ENCODE results near the gene RAB3GAP2.
"Not testable (repeated sequence)": the region's sequence is repeated elsewhere in the genome, so short reads cannot be mapped to it uniquely, and the experiment has no call there.

Gene RAB3GAP2

GRCh38 chr1:220207411-220207810 is 64.8 kb downstream of the RAB3GAP2 start:
- DNase-seq (ENCODE audit: low read depth in 4 of 4, low spot score in 1 of 4) = no peak

GRCh38 chr1:220204758-220205157 is 67.5 kb downstream of the RAB3GAP2 start:
- not testable (repeated sequence) for DNase-seq (ENCODE audit: low read depth in 4 of 4, low spot score in 1 of 4)

DNA sequence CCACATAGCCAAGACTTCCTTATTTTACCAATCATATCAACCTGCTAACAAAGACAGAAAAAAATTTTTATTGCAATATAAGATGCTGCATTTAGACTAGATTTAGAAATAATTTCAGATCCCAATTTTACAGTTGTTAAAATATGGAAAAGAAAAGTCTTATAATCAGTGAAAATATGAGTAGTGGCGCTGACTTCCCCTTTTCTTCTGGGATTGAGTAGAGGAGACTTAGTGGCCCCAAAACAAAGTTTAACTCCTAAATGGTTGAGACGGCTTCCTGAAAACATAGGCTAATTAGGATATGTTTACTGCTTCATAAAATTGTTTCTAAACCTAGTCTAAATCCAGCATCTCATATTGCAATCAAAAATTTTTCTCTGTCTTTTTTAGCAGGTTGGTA is 68.4 kb downstream of the RAB3GAP2 start:
- DNase-seq (ENCODE audit: low read depth in 4 of 4, low spot score in 1 of 4) = no peak

GRCh38 chr1:220198186-220199005 is 73.9 kb downstream of the RAB3GAP2 start:
- no peak for DNase-seq (ENCODE audit: low read depth in 4 of 4, low spot score in 1 of 4)

GRCh38 chr1:220195701-220196100 is 76.6 kb downstream of the RAB3GAP2 start:
- DNase-seq (ENCODE audit: low read depth in 4 of 4, low spot score in 1 of 4) = no peak

- no peak for DNase-seq (ENCODE audit: low read depth in 4 of 4, low spot score in 1 of 4)
Measured at GRCh38 chr1:220189750-220190347, 82.4 kb downstream of the RAB3GAP2 start.

GRCh38 chr1:220188538-220188937 is 83.7 kb downstream of the RAB3GAP2 start:
- DNase-seq (ENCODE audit: low read depth in 4 of 4, low spot score in 1 of 4) = no peak

DNA sequence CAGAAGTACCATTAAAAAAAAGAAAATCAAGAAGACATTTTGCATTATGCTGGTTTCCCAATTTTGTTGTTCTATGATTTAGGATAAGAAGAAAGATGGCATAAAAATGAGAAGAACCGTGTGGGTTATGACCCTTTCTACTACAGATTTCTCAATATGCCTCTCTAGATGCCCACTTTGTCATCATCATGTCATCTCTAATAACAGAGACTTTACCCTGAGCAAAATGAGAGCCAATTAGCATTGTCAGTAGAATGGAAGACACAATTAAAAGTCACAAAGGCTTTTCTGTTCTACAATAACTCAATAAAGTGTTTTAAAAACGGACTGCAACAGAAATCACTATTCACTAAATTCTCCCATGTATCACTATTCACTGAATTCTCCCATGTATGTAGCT is 85.5 kb downstream of the RAB3GAP2 start:
- no peak for DNase-seq (ENCODE audit: low read depth in 4 of 4, low spot score in 1 of 4)

GRCh38 chr1:220184506-220184905 is 87.7 kb downstream of the RAB3GAP2 start:
- no peak for DNase-seq (ENCODE audit: low read depth in 4 of 4, low spot score in 1 of 4)

GRCh38 chr1:220182656-220183055 is 89.6 kb downstream of the RAB3GAP2 start:
- DNase-seq (ENCODE audit: low read depth in 4 of 4, low spot score in 1 of 4) = no peak

- no peak for DNase-seq (ENCODE audit: low read depth in 4 of 4, low spot score in 1 of 4)
Measured at GRCh38 chr1:220182111-220182510, 90.1 kb downstream of the RAB3GAP2 start.

DNA sequence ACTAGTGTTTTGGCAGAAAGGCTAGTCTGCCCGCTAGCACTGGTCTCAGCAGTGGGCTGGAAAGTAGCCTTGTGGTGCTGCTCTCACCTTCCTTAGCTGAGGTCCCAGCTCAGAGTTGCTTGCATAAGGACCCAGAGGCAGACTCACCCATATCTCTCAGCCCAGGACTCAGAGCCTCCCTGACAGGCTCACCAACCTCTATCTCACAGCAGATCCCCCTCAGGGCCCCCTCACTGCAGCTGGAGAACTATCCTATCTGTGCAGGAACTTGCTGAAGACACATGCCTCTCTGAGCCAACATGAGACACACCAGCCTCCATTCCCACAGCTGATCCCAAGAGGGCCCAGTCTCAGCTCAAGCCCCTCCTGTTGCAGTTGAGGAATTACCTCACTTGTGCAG is 95.7 kb downstream of the RAB3GAP2 start:
- no peak for DNase-seq (ENCODE audit: low read depth in 4 of 4, low spot score in 1 of 4)

DNA sequence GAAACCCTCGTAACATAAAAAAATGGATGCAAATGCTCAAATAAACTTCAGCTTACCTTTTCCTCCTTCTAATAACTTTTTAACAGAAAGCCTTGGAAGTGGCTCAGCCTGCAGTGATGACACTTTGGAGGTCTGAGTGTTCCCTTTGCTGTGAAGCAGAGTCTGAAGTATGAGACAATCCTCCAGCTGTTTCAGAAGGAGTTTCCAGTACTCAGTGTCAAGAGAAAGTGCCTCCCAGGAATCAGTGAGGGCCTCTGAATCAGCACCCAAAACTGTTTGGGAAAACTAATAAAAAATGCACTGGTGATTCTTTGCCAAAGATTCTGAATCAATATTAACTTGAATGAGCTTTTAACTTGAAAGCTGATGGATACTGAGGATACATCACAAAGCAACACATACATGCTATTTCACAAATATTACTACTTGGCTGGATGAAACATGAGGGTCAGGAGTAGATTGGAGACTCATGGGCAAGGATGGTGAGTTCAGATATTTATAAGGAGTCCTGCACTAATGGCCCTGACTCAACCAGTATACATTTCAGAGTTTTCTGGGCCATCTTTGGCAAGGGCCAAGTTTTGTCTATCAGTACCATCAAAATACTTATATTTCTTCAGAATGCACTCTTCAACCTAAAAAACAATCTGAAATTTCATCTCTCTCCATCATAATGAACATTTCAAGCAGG is 101.3 kb downstream of the RAB3GAP2 start:
- DNase-seq (ENCODE audit: low read depth in 4 of 4, low spot score in 1 of 4) = no peak

DNA sequence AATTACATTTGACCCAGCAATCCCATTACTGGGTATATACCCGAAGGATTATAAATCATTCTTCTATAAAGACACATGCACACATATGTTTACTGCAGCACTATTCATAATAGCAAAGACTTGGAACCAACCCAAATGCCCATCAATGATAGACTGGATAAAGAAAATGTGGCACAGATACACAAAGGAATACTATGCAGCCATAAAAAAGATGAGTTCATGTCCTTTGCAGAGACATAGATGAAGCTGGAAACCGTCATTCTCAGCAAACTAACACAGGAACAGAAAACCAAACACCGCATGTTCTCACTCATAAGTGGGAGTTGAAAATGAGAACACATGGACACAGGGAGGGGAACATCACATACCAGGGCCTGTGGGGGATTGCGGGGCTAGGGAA is 102.4 kb downstream of the RAB3GAP2 start:
- not testable (repeated sequence) for DNase-seq (ENCODE audit: low read depth in 4 of 4, low spot score in 1 of 4)

DNA sequence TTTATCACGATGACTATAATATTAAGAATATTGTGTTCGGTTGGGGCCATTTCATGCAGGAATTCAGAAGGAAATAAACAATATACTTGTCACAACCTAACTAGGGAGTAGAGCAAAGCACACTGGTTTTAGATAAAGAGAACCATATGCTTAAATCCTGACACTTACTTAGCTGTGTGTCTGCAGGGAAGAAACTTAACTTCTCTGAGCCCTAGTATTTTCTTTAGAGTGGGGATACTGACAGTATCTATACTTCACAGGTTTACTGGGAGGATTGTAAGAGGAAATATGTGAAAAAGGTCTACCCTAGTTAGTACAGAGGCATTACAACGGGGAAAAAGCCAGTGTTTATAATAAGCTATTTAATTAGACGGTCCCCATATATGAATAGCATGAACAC is 105.4 kb downstream of the RAB3GAP2 start:
- DNase-seq (ENCODE audit: low read depth in 4 of 4, low spot score in 1 of 4) = no peak

DNA sequence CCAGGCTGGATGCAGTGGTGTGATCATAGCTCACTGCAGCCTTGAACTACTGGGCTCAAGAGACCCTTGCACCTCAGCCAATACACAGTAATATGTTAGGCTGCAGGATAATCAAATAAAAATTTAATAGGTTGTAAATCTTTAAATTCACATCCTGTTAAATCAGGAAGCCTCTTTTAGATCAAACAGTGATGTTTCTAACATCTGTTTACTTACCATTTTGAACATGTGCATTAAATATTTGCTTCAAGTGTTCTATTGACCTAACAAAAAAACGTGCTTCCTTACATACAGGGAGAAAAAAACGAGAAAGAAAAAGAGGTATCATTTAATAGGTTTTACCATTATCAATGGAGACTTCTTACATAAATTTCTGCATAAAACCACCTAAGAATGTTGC is 107.7 kb downstream of the RAB3GAP2 start:
- no peak for DNase-seq (ENCODE audit: low read depth in 4 of 4, low spot score in 1 of 4)

- DNase-seq (ENCODE audit: low read depth in 4 of 4, low spot score in 1 of 4) = no peak
Measured at GRCh38 chr1:220164116-220164515, 108.1 kb downstream of the RAB3GAP2 start.

DNA sequence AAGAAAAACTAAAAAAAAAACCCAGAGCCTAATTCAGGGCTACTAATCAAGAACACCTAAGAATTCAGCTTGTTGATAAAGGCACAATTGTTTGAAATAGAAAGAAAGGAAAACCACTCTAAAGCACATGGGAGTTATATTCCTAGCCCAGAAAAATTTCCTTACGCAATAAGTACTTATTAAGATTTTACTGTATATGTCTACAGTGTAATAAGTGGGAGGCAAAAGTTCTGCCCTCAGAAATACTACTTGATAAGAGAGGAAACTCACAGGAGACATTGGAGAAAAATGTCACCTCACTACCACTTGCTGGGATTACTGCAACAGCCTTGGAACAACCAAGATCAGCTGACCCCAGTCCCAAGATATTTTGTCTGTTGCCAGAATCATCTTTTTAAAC is 112.2 kb downstream of the RAB3GAP2 start:
- no peak for DNase-seq (ENCODE audit: low read depth in 4 of 4, low spot score in 1 of 4)

- no peak for DNase-seq (ENCODE audit: low read depth in 4 of 4, low spot score in 1 of 4)
Measured at GRCh38 chr1:220159041-220159440, 113.2 kb downstream of the RAB3GAP2 start.

DNA sequence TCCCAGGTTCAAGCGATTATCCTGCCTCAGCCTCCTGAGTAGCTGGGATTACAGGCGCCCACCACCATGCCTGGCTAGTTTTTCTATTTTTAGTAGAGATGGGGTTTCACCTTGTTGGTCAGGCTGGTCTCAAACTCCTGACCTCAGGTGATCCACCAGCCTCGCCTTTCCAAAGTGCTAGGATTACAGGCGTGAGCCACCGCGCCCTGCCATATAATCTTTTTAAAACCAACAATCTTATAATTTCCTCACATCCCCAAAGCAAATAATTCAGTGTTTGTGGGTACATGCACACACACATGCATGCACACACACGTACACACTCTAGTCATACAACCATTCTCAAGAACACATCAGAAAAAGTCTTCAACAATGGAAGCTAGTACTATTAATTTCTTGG is 113.7 kb downstream of the RAB3GAP2 start:
- DNase-seq (ENCODE audit: low read depth in 4 of 4, low spot score in 1 of 4) = not testable (repeated sequence)

- no peak for DNase-seq (ENCODE audit: low read depth in 4 of 4, low spot score in 1 of 4)
Measured at GRCh38 chr1:220157738-220158137, 114.5 kb downstream of the RAB3GAP2 start.

- no peak for DNase-seq (ENCODE audit: low read depth in 4 of 4, low spot score in 1 of 4)
Measured at GRCh38 chr1:220156620-220157146, 115.6 kb downstream of the RAB3GAP2 start.
